Measurements from ENCODE around the gene MGME1.
"Not testable (repeated sequence)": the region's sequence is repeated elsewhere in the genome, so short reads cannot be mapped to it uniquely, and the experiment has no call there.

The MGME1 gene

DNA sequence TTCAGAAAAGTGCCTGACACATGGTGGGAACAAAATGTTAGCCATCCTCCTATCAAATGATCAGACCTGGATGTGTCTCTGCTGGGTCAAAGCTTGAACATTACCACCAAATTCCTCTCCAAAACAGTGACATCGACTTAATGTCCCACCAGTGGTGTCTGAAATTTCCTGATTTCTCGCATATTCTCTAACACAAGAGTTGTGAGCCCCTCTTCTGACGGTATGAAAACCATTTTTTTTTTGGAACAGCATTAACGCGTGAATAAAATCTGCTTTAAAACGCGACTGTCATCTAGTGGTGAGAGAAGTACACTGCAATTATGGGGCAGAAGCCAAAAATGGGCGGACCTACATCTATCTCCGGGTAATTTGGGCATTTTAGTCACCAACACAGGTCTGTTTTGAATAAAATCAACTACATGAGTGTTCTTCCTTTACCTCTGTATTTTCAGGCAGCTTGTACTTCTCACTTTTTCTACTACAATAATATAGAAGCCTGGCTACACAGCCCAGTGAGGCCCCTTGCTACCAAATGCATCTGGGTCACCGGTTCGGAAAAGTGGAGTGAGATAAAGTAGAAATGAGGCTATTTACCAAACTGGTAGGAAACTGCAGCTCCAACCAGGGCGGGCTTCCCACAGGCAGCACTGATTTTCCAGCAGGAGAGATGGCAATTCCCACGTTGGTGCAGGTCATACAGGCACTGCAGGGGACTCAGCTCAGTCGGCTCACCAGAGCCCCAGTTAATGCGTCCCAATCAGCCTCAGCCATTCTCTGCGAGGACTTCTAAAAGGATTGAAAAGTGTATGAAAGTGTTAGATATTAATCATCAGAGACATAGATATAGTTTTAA, 27.4 kb downstream of the MGME1 start:
- peak; percentile 75 for DNase-seq

DNA sequence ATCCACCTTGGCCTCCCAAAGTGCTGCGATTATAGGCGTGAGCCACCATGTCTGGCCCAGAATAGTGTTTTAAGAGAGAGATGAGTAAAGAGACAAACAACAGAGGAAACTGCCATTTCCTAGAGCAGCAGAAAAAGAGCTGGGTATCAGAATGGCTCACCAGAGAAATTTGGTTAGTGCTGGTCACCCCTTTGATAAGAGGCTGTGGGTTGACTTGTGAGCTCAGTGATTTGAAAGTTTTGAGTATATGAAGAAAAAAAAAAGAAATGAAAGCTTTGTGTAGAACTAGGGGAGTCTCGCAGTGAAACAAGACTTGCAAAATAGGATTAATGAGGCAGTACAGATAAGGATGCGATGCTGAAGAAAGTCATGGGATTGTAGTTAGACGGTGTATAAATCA, 29.6 kb downstream of the MGME1 start:
- no peak for DNase-seq

DNA sequence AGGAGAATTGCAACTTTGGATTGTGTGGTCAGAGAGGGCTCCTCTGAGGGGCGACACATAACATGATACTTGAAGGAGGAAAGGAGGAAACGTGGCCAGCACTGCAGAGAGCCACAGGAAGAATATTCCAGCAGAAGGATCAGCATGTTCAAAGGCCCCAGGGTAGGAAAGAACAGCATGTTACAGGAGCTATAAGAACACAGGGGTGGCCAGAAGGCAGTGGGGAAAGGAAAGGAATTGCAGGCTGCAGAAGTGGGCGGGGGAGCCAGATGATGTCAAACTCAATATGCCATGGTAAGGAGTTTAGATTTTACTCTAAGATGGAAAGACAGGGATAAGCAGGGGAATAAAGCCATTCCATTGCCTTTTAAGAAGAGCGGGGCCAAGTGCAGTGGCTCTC, 30.7 kb downstream of the MGME1 start:
- DNase-seq: no peak

DNA sequence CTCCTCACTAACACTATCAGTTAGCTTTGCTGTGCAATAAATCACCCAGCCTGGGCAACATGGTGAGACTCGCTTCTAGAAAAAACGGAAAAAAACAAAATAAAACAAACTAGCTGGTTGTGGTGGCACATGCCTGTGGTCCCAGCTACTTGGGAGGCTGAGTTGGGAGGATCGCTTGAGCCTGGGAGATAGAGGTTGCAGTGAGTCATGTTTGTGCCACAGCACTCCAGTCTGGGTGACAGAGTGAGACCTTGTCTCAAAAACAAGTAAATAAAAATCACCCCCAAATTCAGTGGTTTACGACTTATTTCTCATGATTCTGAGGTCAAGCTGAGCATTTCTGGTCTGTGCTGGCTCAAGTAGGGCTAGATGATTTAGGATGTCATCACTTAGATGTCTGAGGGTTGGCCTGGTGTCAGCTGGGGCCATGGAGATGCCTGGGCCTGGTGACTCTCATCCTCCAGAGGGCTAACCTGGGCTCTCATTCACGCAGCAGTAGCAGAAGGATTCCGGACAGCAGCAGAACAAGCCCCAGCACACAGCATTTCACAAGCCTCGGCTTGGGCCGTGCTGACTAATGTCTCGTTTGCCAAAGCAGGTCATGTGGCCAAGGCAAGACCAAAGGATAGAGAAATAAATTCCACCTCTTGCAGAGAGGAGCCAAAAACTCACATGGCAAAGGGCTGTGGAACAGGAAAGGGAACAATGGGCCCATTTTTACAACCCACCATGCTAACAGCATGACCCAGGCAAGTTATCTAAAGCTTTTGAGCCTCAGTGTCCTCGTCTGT, 32.5 kb downstream of the MGME1 start:
- peak; percentile 80 for DNase-seq

DNA sequence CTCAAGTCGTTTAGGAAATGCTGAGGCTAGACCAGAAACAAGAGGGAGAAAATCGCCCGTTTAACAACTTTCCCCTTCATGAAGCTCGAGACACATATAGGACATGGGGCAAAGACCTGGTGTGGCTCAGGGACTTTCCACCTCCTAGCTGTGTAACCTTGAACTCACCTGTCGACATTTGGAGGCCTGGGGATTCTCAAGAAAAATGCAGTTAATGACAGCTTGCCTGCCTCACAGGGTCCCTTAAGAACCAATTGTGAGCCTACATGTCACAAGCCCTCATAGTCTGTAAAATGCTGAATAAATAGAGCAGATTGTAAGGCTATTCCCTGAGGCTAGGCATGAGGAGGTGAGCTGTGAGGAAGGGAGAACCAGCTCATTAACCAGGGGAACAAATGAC, 35.1 kb downstream of the MGME1 start:
- DNase-seq: no peak

DNA sequence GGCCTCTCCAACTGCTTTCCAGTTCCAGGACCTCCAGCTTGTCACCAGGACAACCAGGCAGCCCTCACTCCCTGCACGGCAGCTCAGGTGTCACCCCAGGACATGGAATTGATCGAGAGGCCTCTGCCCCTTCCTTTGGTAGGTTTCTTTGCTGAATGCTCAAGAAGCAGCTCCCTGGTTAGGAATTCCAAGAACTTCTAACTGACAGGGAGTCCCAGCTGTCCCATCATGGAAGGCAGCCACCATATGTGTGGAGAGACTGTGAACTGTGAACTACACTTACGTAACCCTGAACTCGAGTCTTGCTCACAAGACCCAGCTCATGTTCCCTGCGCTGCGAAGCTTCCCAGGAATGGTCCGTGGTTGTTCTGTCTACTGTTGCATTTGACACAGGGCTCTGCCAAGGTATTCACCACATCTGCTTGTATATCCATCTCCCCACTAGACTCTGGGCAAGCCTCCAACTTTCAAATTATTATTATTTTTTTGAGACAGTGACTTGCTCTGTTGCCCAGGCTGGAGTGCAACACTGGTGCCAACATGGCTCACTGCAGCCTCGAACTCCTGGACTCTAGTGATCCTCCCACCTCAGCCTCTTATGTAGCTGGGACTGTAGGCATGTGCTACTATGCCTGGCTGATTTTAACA, 35.7 kb downstream of the MGME1 start:
- peak; percentile 54 for DNase-seq

DNA sequence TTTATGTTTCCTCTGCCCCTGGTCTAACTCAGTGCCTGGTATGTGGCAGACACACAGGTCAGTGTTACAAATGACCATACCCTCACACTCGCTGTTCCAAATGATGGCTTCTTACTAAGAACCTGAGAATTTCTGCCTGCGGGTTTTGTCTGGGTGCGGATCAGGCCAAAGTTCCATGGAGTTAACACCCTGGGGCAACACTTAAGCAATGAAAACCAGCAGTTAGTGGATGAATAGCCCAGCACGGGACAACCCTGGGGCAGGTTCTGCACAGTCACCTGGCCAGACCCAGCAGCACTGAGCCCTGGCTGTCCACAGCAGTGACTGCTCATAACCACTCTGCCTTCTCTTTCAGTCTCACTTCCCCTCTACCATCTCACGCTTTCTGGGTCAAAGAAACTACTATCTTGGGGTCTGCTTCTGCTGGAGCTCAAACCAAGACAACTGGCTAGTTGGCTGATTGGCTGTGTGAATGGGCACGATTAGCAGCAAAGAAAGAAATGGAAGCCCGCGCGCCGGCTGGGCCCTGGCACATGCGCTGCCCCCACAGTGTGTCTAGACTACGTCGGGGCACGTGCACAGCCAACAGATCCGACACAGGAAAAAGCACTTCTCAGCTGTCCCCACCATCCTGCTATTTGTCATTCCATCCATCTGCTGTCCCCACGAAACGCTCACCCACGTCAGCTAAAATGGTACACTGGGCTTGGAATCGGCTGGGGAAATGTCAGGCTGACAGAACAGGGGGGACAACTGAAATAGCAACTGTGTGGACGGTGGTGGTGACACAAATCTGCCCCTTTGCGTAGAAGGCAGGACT, 36.6 kb downstream of the MGME1 start:
- DNase-seq: no peak

DNA sequence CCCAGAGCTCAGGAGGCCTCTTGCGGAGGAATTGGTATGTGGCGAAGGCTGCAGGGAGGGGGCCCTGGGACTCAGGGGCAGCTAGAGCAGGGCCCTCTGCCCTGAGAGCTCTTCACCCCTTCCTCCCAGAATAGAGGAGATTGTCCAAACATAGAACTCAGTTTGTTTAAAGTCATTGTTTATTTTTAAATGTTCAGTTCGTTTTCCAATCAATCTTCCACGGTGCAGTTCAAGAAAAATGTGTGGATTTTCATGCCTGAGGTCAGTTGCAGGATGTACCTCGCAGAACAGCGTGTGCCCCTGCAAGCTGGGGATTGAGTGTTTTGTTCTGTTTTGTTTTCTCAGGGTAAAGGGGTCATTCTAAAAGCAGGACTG, 37.2 kb downstream of the MGME1 start:
- no peak for DNase-seq

DNA sequence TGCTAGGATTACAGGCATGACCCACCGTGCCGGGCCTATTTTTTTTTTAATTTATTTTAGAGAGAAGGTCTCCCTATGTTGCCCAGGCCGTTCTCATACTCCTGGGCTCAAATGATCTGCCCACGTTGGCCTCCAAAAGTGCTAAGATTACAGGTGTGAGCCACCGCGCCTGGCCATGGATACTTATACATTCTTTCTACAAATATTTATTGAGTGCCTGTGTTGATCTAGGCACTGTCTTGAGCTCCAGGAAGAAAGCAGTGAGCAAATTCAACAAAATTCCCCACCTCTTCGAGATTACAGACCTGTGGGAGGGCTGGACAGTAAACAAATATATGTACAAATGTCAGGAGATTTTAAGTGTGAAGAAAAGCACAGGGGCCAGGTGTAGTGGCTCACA, 37.9 kb downstream of the MGME1 start:
- DNase-seq: no peak

DNA sequence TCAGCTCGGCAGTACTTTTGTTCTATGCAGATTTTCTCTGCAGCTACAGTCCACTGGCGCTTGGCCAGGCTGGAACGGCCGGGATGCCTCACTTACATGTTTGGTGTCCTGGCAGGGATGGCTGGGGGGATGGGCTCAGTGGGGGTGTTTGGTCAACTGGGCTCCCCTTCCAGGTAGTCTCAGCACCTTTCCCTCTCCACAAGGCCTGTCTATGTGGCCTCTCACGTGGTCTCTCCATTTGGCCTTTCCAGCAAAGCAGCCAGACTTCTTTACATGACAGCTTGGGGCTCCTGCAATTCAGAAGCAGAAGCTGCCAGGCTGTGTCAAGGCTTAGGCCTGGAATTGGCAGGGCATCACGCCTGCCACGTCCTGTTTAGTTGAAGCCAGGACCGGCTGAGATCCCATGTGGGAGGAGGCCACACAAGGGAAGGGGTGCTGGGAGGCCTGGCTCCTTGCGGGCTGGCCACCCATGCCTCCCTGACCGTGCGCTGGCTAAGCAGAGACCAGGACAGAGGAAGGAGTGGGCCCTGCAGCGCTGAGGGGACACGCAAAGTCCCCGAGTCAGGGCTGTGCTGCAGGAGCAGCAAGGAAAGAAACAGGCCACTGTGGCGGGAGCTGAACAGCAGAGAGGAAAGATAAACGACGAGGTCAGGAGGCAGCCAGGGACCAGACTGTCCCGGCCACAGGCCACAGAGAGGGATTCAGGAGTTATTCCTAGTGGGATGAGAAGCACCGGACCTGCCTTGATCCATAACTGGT, 38.9 kb downstream of the MGME1 start:
- no peak for DNase-seq

DNA sequence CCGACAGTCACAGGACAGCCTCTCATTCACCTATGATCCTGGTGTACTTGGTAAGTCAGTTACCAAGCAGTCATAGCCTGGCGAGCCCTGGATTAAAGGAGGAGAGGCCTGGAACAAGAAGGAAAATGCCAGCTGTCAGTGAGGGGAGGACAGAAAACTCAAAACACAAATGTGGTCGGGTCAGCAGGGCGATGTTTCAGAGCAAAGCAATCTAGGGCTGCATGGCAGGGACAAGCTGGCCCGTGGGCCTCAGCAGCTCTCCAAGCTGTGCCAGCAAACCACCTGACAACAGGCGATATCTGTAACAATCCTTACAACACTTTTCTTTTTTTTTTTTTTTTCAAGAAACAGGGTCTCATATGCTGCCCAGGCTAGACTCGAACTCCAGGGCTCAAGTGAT, 40.3 kb downstream of the MGME1 start:
- no peak for DNase-seq

DNA sequence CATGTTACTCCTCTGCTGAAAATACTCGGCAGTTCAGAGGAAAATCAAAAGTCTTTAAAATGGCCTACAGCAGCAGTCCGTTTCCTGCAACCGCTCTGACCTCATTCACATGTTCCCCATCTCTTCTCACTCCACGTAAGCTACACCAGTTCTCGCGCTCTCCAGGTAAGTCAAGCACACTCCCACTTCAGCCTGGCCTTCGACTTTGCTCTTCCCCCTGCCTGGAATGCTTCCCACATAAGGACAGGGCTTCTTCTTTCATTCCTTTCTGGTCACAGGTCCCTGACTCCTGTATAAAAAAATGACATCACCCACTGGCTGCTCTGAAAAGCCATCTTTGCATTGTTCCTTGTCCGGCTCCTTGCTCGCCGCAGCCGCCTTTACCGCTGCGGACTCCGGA, 42.7 kb downstream of the MGME1 start:
- no peak for DNase-seq

DNA sequence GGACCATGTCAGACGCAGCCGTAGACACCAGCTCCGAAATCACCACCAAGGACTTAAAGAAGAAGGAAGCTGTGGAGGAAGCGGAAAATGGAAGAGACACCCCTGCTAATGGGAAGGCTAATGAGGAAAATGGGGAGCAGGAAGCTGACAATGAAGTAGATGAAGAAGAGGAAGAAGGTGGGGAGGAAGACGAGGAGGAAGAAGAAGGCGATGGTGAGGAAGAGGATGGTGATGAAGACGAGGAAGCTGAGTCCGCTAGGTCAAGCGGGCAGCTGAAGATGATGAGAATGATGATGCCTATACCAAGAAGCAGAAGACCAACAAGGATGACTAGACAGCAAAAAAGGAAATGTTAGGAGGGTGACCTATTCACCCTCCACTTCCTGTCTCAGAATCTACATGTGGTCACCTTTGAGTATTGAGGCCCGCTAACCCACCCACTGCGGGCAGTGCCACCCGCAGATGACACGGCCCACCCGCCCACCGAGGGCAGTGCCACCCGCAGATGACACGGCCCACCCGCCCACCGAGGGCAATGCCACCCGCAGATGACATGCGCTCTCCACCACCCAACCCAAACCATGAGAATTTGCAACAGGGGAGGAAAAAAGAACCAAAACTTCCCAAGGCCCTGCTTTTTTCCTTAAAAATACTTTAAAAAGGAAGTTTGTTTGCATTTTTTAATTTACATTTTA, 43.3 kb downstream of the MGME1 start:
- no peak for DNase-seq

DNA sequence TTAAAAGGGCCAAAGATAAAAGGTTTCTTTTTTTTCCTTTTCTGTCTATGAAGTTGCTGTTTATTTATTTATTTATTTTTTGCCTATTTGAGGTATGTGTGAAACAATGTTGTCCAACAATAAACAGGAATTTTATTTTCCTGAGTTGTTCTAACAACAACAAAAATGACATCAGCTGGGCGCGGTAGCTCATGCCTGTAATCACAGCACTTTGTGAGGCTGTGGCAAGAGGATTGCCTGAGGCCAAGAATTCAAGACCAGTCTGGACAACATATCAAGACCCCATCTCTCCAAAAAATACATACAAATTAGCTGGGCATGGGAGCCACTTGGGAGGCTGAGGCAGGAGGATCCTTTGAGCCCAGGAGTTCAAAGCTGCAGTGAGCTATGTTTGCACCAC, 44.1 kb downstream of the MGME1 start:
- DNase-seq: no peak

DNA sequence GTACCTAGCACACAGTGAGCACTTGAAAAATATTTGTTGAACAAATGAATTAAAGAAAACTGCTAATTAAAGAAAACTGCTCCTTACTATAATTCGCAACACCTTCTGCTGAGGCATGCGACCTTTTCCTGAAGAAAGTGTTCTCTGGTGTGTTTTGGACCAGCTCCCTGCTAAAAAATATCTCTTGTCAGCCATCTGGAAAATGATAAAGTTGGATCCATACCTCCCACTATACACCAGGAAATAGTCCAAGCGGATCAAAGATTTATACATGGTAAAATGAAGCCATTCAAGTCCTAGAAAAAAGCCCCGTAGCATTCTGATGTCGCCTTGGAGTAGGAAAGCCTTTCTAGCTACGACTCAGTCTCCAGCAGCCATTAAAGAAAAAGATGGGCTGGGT, 45.6 kb downstream of the MGME1 start:
- DNase-seq: no peak

DNA sequence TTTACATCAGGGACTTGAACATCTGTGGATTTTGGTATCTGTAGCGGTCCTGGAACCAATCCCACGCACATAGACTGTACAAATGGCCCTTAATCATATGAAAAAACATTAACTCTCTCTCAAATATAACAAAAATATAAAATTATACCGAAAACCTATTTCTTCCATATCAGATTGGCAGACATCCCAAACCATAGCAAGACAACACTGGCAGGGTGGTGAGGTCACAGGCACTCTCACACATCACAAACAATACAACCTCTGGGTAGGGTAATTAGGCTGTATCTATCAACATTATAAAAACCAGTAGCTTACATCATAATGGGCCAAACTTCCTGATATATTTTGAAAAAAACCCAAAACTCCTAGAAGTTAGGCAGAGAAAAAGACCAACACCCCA, 48.0 kb downstream of the MGME1 start:
- no peak for DNase-seq

DNA sequence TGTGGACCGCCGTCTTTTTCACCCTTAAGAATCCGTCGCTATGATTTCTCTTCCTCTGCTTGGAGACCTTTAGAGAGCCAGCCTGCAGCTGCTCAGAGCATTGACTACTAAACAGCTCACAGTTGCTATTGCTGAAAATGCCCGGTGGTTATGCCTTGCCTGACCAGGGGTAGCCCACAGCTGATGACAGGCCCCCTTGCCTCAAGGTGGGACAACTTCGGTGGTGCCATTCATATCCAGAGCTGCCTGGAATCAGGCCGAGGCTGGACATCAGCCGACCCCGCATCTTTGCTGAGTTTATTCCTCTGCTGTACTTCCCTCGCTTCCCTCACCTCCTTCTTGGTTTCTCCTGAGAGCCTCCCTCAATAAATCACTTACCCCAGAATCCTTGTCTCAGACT, 49.3 kb downstream of the MGME1 start:
- DNase-seq: no peak

DNA sequence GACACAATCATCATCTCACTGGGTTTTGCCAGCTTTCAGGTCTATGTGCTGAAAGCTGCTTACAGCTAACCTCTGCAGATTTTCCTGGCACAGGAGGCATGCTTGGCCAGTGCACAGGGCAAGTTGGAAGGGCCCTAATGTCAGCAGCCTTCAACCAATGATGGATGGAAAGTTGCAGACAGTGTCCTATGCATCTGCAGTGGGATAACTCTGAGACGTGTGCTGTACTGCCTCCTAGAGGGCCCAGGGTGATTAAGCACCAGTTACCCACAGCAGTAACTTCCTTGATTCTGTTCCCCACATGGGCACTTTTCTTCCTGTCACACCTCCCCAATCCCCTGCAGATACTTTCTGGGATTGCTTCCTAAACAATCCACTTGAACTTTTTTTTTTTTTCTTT, 50.2 kb downstream of the MGME1 start:
- no peak for DNase-seq

DNA sequence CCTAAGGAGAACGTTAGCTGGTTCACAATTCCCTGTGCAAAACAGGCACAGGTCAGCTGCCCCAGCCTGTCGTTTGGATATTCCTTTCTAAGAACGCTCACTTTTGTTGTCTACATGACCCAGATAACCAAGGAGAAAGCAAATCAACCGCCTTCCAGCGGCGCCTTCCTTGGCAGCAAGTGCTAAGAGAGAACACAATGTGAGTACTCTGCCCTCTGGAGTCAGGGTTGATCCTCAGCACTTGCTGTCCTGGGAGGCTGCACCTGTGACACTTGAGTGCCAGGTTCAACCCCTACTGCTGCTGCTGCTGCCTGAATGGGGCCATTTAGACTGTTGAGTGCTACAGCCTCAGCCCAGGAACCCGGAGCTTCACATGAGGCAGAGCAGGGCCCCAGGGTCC, 52.1 kb downstream of the MGME1 start:
- no peak for DNase-seq

DNA sequence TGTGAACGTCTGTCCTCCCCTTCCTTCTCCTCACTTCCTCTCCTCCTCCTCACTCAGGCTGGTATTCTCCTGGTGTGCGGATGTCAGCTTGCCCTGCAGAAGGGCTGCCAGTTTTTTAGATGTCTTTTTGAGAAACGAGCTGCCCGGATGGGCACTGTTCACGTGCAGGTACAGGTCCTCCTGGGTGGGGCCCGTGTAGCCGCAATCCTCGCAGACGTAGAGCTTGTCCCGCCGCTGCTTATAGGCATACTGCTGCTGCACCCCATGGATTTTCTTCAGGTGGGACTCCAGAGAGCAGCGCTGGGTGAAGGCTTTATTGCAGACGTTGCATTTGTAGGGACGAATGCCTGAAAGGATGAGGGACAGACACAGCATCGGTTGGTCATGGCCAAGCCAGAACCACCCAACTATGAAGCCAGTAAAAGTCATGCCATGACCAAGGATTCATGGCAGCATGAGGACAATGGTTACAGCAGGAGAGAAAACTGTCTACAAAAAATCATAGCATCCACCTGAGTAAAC, 55.8 kb downstream of the MGME1 start:
- no peak for DNase-seq

DNA sequence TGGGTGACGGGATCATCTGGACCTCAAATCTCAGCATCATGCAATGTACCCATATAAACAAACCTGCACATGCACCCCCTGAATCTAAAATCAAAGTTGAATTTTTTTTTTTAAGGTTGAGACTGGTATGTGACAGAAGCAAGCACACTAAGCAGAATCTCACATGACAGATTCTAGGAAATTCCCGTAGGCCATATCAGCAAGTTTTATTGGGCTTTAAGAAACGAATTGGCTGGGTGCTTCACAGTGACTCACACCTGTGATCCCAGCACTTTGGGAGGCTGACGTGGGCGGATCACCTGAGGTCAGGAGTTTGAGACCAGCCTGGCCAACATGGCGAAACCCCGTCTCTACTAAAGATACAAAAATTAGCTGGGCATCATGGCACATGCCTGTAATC, 58.2 kb downstream of the MGME1 start:
- not testable (repeated sequence) for DNase-seq

All from fibroblast of upper back skin (primary cell).